ENCODE data around the gene LRRFIP1.

- TF ChIP-seq CTCF (optimal IDR thresholded peaks at IDR 0.05 in 1 of 3, IDR thresholded peaks at IDR 0.05 in 1 of 3, conservative IDR thresholded peaks at IDR 0.05 in 1 of 3; ENCODE audit: extremely low read depth in 1 of 3, insufficient read depth in 2 of 3, low read length in 3 of 3) (no peak), EZH2 (IDR thresholded peaks at IDR 0.05; ENCODE audit: low read length) (no peak)
These were observed 127.3 kb downstream of the LRRFIP1 start for GRCh38 chr2:237754626-237755248.
